Glomerular endothelial cell (primary cell): Measurements from ENCODE around the gene GLIS2. TPM values are rescaled to one million over a fixed set of nuclear protein-coding genes. Genes with fewer than 3 reads are reported as not detected.

Source experiments
- DNase-seq: peaks from one replicate; pipeline ENCODE4 v3.0.0-alpha.2; 2011; ENCODE audit warnings: low read depth, low spot score; ENCODE audit errors: extremely low read depth
- total RNA-seq: library from RNA; depleted of rRNA; stranded (reverse); fragments of >200 nt; gene quantifications from 2 replicates; pipeline ENCODE4 v1.2.3, GENCODE V29; 2015

GLIS2 gene
- total RNA-seq, 1 donor from 2014 or later, result 5.9 TPM

- DNase-seq, result no peak
Measured at GRCh38 chr16:4367393-4367856, 51.6 kb downstream of the GLIS2 start.

GRCh38 chr16:4369007-4369733, 53.3 kb downstream of the GLIS2 start:
- DNase-seq, result no peak

GRCh38 chr16:4370151-4370550, 54.3 kb downstream of the GLIS2 start:
- DNase-seq, result no peak

DNA sequence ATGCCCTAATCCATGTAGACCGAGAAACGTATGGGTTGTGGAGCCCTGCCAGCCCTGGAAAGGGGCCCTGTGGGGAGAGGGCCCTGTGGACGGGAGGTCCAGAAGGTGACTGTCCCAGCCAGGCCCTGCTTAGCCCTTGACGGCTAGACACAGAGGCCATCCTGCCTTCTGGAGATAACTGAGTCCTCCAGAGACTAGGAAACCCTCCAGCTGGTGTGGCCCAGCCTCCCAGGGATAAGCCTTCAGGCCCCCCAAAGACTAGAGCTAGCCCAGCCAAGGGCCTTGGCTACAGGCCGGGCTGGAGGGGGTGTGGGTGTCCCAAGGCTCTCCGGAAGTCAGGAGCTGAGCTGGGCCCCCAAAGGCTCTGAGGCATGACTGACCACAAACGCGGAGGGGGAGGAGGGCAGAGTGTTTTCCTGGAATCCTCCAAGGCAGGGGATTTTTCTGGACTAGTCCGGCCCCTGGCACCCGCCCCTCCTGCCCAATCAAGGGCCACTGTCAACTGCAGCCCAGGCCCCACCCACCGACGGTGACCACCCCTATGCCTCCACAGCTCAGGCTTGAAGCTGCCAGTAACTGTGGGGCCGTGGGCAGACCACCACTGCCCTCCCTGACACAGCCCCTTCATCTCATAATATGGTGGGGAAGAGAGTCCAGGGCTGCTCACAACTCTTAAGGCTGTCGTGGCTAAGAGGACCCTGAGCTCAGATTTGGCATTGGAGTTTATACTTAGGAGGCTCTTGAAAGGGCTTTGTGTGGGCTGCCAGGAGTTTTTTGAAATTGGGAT, 54.9 kb downstream of the GLIS2 start:
- DNase-seq, result no peak

DNA sequence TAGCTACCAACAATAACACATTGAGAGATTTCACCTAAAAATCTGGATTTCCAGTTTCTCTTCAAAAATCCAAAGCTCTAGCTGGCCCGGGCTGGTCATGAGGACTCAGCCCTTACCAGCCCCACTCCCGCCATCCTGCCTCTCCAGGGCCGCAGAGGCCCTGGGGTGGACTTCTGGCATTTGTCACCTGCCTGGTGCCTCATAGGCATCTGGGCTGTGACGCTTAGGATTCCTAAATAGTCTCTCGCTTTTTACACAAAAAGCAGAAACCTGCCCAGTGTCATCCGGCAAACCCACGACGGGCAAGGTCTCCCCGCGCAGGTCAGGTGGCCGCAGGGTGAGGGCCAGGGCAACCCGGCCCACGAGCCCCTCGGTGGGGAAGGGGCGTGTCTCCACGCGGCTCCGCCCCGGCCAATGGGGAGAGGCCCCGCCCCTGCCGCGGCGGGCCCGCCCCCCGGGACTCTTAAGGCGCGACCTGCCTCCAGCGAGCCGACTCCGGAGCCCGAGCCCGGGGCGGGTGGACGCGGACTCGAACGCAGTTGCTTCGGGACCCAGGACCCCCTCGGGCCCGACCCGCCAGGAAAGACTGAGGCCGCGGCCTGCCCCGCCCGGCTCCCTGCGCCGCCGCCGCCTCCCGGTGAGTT, 55.6 kb downstream of the GLIS2 start, which contains the start of gene VASN:
TSS of gene VASN (plus strand) at position 492 of the 644 bp plus-strand sequence. CDS start 9,030 bp downstream, outside the sequence.
- DNase-seq, result no peak

GRCh38 chr16:4372001-4372577, 56.2 kb downstream of the GLIS2 start:
- DNase-seq, result no peak

DNA sequence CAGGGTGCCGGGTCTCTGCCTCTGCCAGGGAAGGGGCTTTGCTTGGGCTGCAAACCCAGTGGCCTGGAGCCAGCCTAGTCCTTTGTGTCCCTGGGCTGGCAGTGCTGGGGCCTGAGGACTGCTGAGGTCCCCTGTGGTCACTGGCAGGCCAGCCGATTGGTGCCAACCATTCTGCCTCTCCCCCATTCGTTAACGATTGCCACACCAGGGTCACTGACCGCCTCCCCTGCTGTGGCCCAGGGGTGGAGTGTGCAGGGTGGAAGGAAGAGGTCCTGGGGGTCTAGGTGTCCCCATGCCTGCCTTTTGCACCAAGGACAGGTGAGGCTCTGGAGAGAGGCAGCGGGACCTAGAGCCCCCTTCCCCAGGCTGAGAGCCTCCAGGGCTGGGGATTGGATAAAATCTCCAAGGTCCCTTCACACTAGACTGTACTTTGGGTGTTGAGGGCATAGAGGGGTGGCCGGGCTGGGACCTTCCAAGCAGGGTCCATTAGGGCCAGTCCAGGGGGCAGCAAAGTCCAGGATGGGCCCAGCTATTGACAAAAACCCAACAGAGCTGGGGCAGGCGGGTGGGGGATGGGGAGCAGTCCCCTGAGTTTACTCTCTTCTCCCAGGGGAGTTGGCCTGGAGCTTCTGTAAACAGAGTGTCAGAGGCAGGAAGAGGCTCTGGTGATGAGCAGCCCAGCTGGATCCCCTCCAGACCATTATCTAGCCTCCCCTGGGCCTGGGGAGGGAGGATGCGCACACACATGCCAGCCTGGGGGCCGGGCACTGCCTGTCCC, 56.9 kb downstream of the GLIS2 start:
- DNase-seq, result no peak

DNA sequence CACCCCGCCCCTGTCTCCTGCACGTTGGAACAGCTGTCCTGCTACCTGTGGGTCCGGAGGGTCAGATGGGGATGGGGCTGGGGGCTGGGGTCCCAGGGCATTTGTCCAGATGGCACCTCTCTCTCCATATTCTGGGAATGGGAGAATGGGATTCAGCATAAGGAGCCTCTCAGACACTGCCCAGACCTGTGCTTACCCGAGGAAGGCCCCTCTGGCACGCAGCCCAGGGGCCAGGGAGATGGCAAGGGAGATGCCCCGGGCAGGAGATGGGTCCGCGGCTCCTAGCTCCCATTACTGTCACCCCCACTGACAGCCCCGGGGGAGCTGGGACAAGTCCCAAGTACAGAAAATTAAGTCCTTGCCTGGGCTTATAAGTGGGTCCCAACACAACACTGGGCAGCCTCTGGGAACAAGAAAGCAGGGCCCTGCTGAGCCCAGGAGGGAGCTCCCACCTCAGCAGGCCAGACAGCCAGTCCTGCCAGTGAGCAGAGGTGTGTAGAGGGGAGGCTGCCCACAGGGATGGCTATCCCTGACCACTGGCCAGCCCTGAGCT, 57.6 kb downstream of the GLIS2 start:
- DNase-seq, result no peak

- DNase-seq, result no peak
Measured at GRCh38 chr16:4373909-4374742, 58.3 kb downstream of the GLIS2 start.

DNA sequence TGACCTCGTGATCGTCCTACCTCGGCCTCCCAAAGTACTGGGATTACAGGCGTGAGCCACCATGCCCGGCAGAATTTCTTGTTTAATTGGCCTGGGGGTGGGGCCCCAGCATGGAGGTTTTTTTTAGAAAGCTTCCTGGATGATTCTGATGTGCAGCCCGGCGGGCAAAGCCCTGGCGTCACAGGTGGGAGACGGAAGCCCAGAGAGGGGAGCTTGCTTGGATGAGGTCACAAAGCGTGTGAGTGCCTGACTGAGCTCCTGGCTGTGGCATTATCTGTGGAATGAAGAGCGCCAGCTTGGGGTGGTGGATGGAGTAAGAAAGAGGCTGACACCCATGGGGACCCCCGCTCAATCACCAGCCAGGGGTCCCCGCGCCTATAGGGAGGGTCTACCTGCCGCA, 59.9 kb downstream of the GLIS2 start:
- no peak for DNase-seq

DNA sequence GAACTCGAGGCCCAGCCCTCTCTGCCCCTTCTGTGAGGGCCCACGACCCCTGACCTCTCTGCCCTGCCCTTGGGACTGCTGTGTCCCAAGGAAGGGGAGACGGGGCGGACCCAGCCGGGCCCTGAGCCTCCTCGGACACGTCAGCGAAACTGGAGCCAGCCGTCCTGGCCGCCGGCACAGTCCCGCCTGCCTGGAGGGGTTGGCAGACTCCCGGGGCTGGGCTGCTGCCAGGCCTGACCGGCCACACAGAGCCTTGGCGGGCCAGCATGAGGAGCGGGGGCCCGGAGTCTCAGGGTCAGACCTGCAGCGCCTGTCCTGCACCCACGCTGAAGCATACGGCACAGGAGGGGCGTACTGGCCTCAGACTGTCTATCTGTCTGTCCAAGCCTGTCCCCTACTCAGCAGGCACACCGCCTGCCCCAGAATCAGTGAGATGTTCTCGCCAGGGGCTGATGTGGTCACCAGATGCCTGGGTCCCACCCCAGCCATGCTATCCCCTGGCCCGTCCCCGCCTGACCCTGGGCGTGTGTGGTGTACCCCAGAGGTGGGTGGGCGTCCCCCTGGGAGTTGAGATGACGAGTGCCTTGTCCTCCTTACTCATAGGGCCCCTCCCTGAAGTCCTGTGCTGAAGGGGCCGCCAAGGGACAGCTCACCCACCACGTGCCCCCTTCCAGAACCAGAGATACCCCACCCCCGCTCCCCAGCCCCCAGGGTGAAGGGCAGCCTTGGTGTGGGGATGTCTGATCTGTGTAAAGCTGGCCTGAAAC, 60.4 kb downstream of the GLIS2 start:
- no peak for DNase-seq

DNA sequence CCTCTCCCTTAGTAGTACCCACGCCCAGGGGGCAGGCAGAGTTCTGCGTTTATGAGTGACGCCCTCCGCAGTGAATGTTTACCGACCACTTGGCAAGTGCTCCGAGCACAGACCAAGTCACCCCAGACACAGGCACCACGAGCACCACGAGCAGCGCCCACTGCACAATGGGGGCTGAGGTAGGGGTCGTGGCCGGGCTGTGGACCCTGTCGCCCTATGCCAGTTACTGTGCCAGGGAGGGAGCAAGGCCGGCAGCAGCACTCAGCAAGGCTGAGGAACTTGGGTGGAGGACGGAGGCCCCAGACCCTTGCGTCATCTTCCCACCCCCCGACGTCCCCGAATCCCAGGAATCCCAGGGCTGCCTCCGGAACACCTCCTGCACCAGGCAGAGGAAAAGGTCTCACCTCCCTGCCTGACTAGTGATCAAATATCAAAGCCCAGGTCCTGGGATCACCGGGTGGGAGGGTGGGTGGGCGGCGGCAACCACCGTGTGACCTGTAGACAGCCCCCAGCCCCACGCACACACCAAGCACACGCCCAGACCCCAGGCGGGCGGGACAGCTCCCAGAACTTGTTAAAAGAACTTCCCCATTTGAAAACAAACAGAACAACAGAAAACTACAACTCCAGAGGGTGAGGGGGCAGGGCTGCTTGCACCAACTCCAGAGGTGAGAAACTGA, 61.2 kb downstream of the GLIS2 start:
- no peak for DNase-seq

GRCh38 chr16:4377573-4378154, 61.8 kb downstream of the GLIS2 start:
- no peak for DNase-seq

DNA sequence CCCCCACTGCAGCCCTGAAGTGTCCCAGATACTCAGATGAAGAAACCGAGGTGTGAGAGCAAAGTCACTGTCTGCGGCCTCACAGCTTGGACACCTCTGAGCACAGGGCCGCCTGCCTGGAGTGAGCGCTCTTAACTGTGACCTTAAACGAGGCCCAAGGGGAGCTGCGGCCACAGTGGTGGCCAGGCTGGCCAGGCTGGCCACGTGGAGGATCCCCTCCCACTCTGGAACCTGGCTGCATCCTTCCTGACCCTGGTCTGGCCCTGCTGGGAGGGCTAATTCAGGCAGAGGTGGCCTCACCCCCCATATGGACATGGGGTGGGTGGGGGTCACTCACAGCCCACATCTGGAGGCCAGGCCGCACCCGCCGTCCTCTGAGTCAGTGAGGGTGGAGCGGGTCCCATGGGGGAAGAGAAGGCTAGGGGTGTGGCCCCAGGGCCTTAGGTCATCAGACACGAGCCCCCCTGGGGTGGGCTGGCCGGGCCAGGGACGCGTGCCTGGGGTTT, 62.3 kb downstream of the GLIS2 start:
- no peak for DNase-seq

- DNase-seq, result no peak
Measured at GRCh38 chr16:4378999-4379690, 63.3 kb downstream of the GLIS2 start.
